HFFc6 (cell line): ENCODE data around the gene REG1B. TPM values are rescaled to one million over a fixed set of nuclear protein-coding genes. Genes with fewer than 3 reads are reported as not detected.

Experiments used
- DNase-seq: peaks from one replicate; pipeline ENCODE4 v3.0.0-alpha.2; 2018
- H3K27ac Mint-ChIP-seq: 2 replicates; pipeline ENCODE4 v1.8.0; 2020; ENCODE audit warnings: mild to moderate bottlenecking, mixed read lengths
- H3K27me3 Mint-ChIP-seq: 2 replicates; pipeline ENCODE4 v1.8.0; 2021; ENCODE audit warnings: mild to moderate bottlenecking, moderate library complexity, mixed read lengths; ENCODE audit not compliant: insufficient read depth
- H3K36me3 Mint-ChIP-seq: 2 replicates; pipeline ENCODE4 v1.8.0; 2021; ENCODE audit warnings: low read depth, mixed read lengths
- H3K4me1 Mint-ChIP-seq: 2 replicates; pipeline ENCODE4 v1.8.0; 2020; ENCODE audit warnings: low read depth, mixed read lengths
- H3K4me3 Mint-ChIP-seq: 2 replicates; pipeline ENCODE4 v1.8.0; 2020; ENCODE audit warnings: mild to moderate bottlenecking, moderate library complexity, mixed read lengths
- H3K9me3 Mint-ChIP-seq: 2 replicates; pipeline ENCODE4 v1.8.0; 2020; ENCODE audit warnings: mild to moderate bottlenecking, mixed read lengths
- CTCF ChIP-seq: fragments of 200-600 bp; sonication (generic); IDR thresholded peaks from 2 replicates; pipeline ENCODE4 v1.5.0; 2021; ENCODE audit warnings: antibody characterized with exemption, mild to moderate bottlenecking
- total RNA-seq, 6 experiments: library from RNA; stranded (reverse); fragmentation: NEBNext Ultra II Directional; extraction: Animal tissue kit (Norgen Biotek cat#: 25700); gene quantifications; 2 replicates in 1 of 6; 3 replicates in 5 of 6; pipeline ENCODE4 v1.2.3, GENCODE V29; 2021

The REG1B gene
- total RNA-seq, 6 experiments from 2014 or later = not detected

GRCh38 chr2:79041032-79041448 lies 46.8 kb downstream of the REG1B start:
- Mint-ChIP-seq H3K4me3 (no peak overlapping the region), H3K27me3 (no peaks in the 10 kb centered on the region), H3K27ac (no peak overlapping the region), H3K4me1 (no peaks in the 10 kb centered on the region), H3K36me3 (no peaks in the 10 kb centered on the region), H3K9me3 (peaks cover 28% of the 10 kb centered on the region)
- peak; percentile 54 for TF ChIP-seq CTCF
- DNase-seq = no peak

GRCh38 chr2:79039944-79040343 lies 47.8 kb downstream of the REG1B start:
- no peak for TF ChIP-seq CTCF
- H3K4me3 Mint-ChIP-seq = no peak overlapping the region
- no peak for DNase-seq
- H3K9me3 Mint-ChIP-seq = peaks cover 19% of the 10 kb centered on the region
- H3K27me3 Mint-ChIP-seq = no peaks in the 10 kb centered on the region
- H3K4me1 Mint-ChIP-seq = no peaks in the 10 kb centered on the region
- no peak overlapping the region for H3K27ac Mint-ChIP-seq
- H3K36me3 Mint-ChIP-seq = no peaks in the 10 kb centered on the region

Other genes with a start within 250 kb of the REG1B start
- not detected for gene REG3G, start 62.3 kb downstream of the REG1B start, total RNA-seq
- gene REG1A, start 32.5 kb upstream of the REG1B start, total RNA-seq = not detected
- gene REG3A, start 71.8 kb upstream of the REG1B start, total RNA-seq = not detected